ENCODE data around the gene FLNC. TPM values are rescaled to one million over a fixed set of nuclear protein-coding genes. Genes with fewer than 3 reads are reported as not detected.

FLNC gene
- polyA plus RNA-seq, 3 donors: 0.01 TPM; not detected in 2

DNA sequence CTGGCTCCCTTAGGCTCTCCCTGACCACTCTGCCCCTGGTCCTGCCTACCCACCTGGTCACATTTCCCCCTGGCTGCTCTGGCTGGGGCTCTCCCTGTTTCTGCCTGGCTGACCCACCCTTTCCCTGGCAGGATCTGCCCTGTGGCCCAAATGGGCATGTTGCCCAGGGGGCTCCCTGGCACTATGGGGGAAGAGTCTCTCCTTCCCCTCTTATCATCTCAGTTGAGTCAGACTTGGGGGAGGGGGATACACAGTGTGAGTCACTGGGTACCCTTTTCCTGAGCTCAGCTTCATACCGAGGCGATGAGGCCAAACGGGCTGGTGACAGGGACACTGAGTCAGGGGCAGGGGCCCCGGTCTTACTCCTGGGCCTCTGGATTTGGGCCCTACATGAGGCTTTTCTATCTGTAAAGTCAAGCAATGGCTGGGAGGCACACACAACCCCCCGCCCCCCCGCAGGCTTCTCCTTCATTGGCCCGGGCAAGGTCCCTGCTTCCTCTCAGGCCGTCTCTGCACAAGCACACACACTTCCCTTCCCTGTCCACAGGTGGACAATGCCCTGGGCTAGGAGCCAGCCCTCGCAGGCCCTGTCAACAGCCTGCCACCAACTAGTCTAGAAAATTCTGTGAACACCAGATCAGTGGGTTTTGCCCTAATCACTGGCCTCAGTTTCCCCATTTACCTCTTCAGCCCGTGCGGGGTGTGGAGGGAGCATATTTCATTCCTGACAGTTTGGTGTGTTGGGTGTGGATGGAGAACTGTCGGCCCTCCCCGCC, 627 bp upstream of the FLNC start:
- Mint-ChIP-seq H3K27me3 (ENCODE audit: low read depth in 3 of 3) (peaks cover 54 to 69% (median 66%) of the 10 kb centered on the region in 3 donors), H3K36me3 (peaks cover 0 to 3% of the 10 kb centered on the region in 2 donors), H3K27ac (peak overlapping the region in 1 of 7 donors; percentile 68), H3K9me3 (peaks cover 0 to 18% (median 6%) of the 10 kb centered on the region in 7 donors), H3K4me1 (peaks cover 20% of the 10 kb centered on the region), H3K4me3 (peak overlapping the region; percentile 47 to 85)
- WGBS (ENCODE audit: insufficient coverage): 31% methylated on average over 9 of the region's 13 CpGs
- Histone ChIP-seq H3K4me1 (ENCODE audit: control insufficient read depth in 1 of 2, insufficient read depth in 2 of 2, low read length in 2 of 2) (peaks cover 16 to 22% of the 10 kb centered on the region in 2 donors), H3K4me3 (replicated peaks in 1 of 3; ENCODE audit: low read depth in 2 of 3, low read length in 3 of 3) (peak overlapping the region in 1 of 3 experiments; percentile 68), H3K27ac (ENCODE audit: low read depth in 1 of 2, low read length in 2 of 2) (no peak overlapping the region), H3K4me2 (replicated peaks; ENCODE audit: extremely low read depth, low read length, poor library complexity, severe bottlenecking) (peak overlapping the region; percentile 74), H3K27me3 (ENCODE audit: control insufficient read depth in 2 of 2, insufficient read depth in 2 of 2, low read length in 2 of 2) (peaks cover 34 to 59% of the 10 kb centered on the region in 2 donors), H2AFZ (ENCODE audit: insufficient read depth, low read depth, low read length, poor library complexity, severe bottlenecking) (no peak overlapping the region), H3K9ac (ENCODE audit: insufficient read depth, low read length, poor library complexity, severe bottlenecking) (no peak overlapping the region), H4K20me1 (ENCODE audit: insufficient read depth, low read length) (no peaks in the 10 kb centered on the region), H3K79me2 (ENCODE audit: insufficient read depth, low read length) (no peaks in the 10 kb centered on the region), H3K36me3 (replicated peaks in 1 of 2; ENCODE audit: control insufficient read depth in 1 of 2, insufficient read depth in 2 of 2, low read length in 2 of 2) (no peaks in the 10 kb centered on the region), H3K9me3 (replicated peaks in 1 of 2; ENCODE audit: control insufficient read depth in 1 of 2, insufficient read depth in 1 of 2, low read length in 2 of 2) (no peaks in the 10 kb centered on the region)
- intact Hi-C loops (cut with micrococcal nuclease): no loop called here
- DNase-seq: no peak
- TF ChIP-seq, protein P1, sequence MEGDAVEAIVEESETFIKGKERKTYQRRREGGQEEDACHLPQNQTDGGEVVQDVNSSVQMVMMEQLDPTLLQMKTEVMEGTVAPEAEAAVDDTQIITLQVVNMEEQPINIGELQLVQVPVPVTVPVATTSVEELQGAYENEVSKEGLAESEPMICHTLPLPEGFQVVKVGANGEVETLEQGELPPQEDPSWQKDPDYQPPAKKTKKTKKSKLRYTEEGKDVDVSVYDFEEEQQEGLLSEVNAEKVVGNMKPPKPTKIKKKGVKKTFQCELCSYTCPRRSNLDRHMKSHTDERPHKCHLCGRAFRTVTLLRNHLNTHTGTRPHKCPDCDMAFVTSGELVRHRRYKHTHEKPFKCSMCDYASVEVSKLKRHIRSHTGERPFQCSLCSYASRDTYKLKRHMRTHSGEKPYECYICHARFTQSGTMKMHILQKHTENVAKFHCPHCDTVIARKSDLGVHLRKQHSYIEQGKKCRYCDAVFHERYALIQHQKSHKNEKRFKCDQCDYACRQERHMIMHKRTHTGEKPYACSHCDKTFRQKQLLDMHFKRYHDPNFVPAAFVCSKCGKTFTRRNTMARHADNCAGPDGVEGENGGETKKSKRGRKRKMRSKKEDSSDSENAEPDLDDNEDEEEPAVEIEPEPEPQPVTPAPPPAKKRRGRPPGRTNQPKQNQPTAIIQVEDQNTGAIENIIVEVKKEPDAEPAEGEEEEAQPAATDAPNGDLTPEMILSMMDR (IDR thresholded peaks at IDR 0.05): no peak

DNA sequence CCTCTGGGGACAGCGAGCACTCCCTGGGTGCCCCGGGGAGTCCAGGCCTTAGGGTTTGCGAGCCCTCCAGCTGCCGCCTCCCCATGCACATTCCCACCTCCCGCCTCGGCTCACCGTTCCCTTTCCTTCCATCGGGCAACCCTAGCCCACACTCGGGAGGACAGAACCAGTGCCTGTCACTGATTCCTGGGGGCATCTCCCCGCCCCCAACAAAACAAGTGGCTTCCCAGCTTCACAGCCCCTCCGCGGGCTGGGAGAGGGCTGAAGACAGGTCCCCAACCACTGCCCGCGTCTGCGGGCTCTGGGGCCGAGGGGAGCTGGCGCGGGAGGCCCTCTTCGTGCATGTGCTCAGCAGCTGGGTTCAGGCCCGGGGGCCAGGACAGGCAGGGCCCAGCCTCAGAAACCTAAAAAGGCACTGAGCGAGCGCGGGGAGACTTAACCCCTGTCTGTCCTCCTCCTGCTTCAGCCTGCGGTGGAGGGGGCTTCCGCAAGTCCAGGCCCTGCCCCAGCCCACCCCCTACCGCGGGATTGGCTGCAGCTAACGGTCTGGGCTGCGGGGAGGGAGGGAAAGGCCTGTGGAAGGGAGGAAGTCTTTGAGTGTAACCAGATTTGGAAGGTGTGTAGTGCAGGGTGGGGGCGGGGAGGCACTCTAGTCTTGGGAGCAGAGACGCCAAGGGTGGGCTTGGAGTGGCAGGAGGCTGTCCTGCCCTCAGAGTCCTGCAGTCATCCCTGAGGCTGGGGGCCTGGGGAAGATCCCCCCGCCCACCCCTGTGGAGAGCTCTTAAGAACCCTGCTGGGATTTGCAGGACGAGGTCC, 1.2 kb downstream of the FLNC start:
- no peak for DNase-seq
- H3K4me2 ChIP-seq (replicated peaks; ENCODE audit: extremely low read depth, low read length, poor library complexity, severe bottlenecking): peak overlapping the region; percentile 74

More for the DNA sequence above, 1.2 kb downstream of the FLNC start:
- no peaks in the 10 kb centered on the region for H3K9me3 ChIP-seq (replicated peaks in 1 of 2; ENCODE audit: control insufficient read depth in 1 of 2, insufficient read depth in 1 of 2, low read length in 2 of 2)
- no peak overlapping the region for H2AFZ ChIP-seq (ENCODE audit: insufficient read depth, low read depth, low read length, poor library complexity, severe bottlenecking)
- H3K4me3 ChIP-seq (replicated peaks in 1 of 3; ENCODE audit: low read depth in 2 of 3, low read length in 3 of 3): no peak overlapping the region
- H3K9me3 Mint-ChIP-seq: peaks cover 0 to 18% (median 6%) of the 10 kb centered on the region in 7 donors
- H3K9ac ChIP-seq (ENCODE audit: insufficient read depth, low read length, poor library complexity, severe bottlenecking): no peak overlapping the region
- H3K27me3 Mint-ChIP-seq (ENCODE audit: low read depth in 3 of 3): peaks cover 58 to 74% (median 66%) of the 10 kb centered on the region in 3 donors
- peaks cover 20% of the 10 kb centered on the region for H3K4me1 Mint-ChIP-seq
- peaks cover 0 to 3% of the 10 kb centered on the region in 2 donors for H3K36me3 Mint-ChIP-seq
- H3K27ac ChIP-seq (ENCODE audit: low read depth in 1 of 2, low read length in 2 of 2): no peak overlapping the region
- H3K4me3 Mint-ChIP-seq: peak overlapping the region; percentile 20 to 71
- H3K4me1 ChIP-seq (ENCODE audit: control insufficient read depth in 1 of 2, insufficient read depth in 2 of 2, low read length in 2 of 2): peaks cover 16 to 22% of the 10 kb centered on the region in 2 donors
- H4K20me1 ChIP-seq (ENCODE audit: insufficient read depth, low read length): no peaks in the 10 kb centered on the region
- H3K79me2 ChIP-seq (ENCODE audit: insufficient read depth, low read length): no peaks in the 10 kb centered on the region
- no peaks in the 10 kb centered on the region for H3K36me3 ChIP-seq (replicated peaks in 1 of 2; ENCODE audit: control insufficient read depth in 1 of 2, insufficient read depth in 2 of 2, low read length in 2 of 2)
- TF ChIP-seq, protein P1 (IDR thresholded peaks at IDR 0.05): no peak
- 4% methylated on average over 26 of the region's 33 CpGs for WGBS (ENCODE audit: insufficient coverage)
- intact Hi-C loops (cut with micrococcal nuclease): no loop called here
- peaks cover 34 to 61% of the 10 kb centered on the region in 2 donors for H3K27me3 ChIP-seq (ENCODE audit: control insufficient read depth in 2 of 2, insufficient read depth in 2 of 2, low read length in 2 of 2)
- H3K27ac Mint-ChIP-seq: no peak overlapping the region
